Natural killer cell (primary cell): Measurements from ENCODE around the gene TRRAP. TPM values are rescaled to one million over a fixed set of nuclear protein-coding genes. Genes with fewer than 3 reads are reported as not detected.
A peak's percentile ranks its signal among the peaks of the same experiment; 100 is the strongest.

Experiments used
- ATAC-seq, 3 donors: fragments of 150-1000 bp in 2 of 3; fragments of 200-7000 bp in 1 of 3; cut with Tn5 transposase; 1 replicate in 1 of 3; 2 replicates in 2 of 3; pipeline ENCODE4 v1.10.0; 2021; ENCODE audit warnings: mild to moderate bottlenecking in 2 of 3, moderate library complexity in 2 of 3
- DNase-seq, 2 donors: peaks; one replicate each; pipeline versions ENCODE4 v3.0.0 to v3.0.0-alpha.2; 2013 to 2021; ENCODE audit warnings: mixed read lengths in 1 of 2
- H3K27ac ChIP-seq: one replicate; pipeline ENCODE4 v1.5.1; 2013; ENCODE audit warnings: mild to moderate bottlenecking, low read length
- H3K27me3 ChIP-seq: one replicate; pipeline ENCODE4 v1.6.1; 2013; ENCODE audit warnings: low read length; ENCODE audit not compliant: control insufficient read depth, insufficient read depth
- H3K36me3 ChIP-seq: one replicate; pipeline ENCODE4 v1.6.1; 2013; ENCODE audit warnings: low read length; ENCODE audit not compliant: control insufficient read depth, insufficient read depth
- H3K4me1 ChIP-seq: one replicate; pipeline ENCODE4 v1.6.1; 2013; ENCODE audit warnings: low read length; ENCODE audit not compliant: control insufficient read depth, insufficient read depth
- H3K4me3 ChIP-seq: one replicate; pipeline ENCODE4 v1.5.1; 2013; ENCODE audit warnings: low read length
- H3K9me3 ChIP-seq: one replicate; pipeline ENCODE4 v1.6.1; 2013; ENCODE audit warnings: low read length; ENCODE audit not compliant: control insufficient read depth, insufficient read depth
- H3K27ac Mint-ChIP-seq, 2 donors: one replicate each; pipeline ENCODE4 v1.8.0; 2022; ENCODE audit warnings: mild to moderate bottlenecking in 2 of 2, mixed read lengths in 2 of 2, moderate library complexity in 1 of 2
- H3K27me3 Mint-ChIP-seq, 2 donors: one replicate each; pipeline ENCODE4 v1.8.0; 2022; ENCODE audit warnings: low read depth in 2 of 2, mixed read lengths in 2 of 2
- H3K36me3 Mint-ChIP-seq: one replicate; pipeline ENCODE4 v1.8.0; 2022; ENCODE audit warnings: mixed read lengths
- H3K4me1 Mint-ChIP-seq, 2 donors: one replicate each; pipeline ENCODE4 v1.8.0; 2022; ENCODE audit warnings: mixed read lengths in 2 of 2
- H3K4me3 Mint-ChIP-seq: one replicate; pipeline ENCODE4 v1.8.0; 2022; ENCODE audit warnings: mild to moderate bottlenecking, moderate library complexity, mixed read lengths
- H3K9me3 Mint-ChIP-seq, 2 donors: one replicate each; pipeline ENCODE4 v1.8.0; 2022; ENCODE audit warnings: mixed read lengths in 2 of 2
- CTCF ChIP-seq: fragments of 200-600 bp; IDR thresholded peaks from one replicate; pipeline ENCODE4 v1.8.0; 2022; ENCODE audit warnings: antibody characterized with exemption
- WGBS: methylation state at CpG from one replicate; pipeline ENCODE4 v1.1.7; 2013; ENCODE audit warnings: missing lambda C conversion rate; ENCODE audit not compliant: insufficient coverage; 5-methylcytosine and 5-hydroxymethylcytosine counted together
- intact Hi-C: fragments of 100-400 bp; cut with micrococcal nuclease; formaldehyde crosslinking; loops from one replicate; pipeline ENCODE4 v1.14.2; 2022
- total RNA-seq, 4 donors: library from RNA; stranded (reverse); fragments of 120-200 nt in 1 of 4; gene quantifications; one replicate each; pipeline versions ENCODE4 v1.2.3 to v1.2.4, GENCODE V29; 2013 to 2022

TRRAP gene
- total RNA-seq, 3 donors from 2014 or later (not counting 1 experiment from before 2014, with no cell fraction given), result 45.4 to 62.9 (median 62.4) TPM

GRCh38 chr7:99029466-99030435 is 151.4 kb downstream of the TRRAP start:
- Mint-ChIP-seq H3K4me3 (no peak overlapping the region), H3K9me3 (no peaks in the 10 kb centered on the region), H3K4me1 (no peaks in the 10 kb centered on the region), H3K27me3 (no peaks in the 10 kb centered on the region), H3K27ac (peak overlapping the region in 1 of 2 donors; percentile 47), H3K36me3 (no peaks in the 10 kb centered on the region)
- ATAC-seq, result no peak
- H3K27me3 ChIP-seq, result no peaks in the 10 kb centered on the region
- H3K4me3 ChIP-seq, result no peak overlapping the region
- no peaks in the 10 kb centered on the region for H3K9me3 ChIP-seq
- intact Hi-C loops, result no loop called here
- no peak for DNase-seq
- 84% methylated on average over 9 of the region's 9 CpGs for WGBS
- peaks cover 51% of the 10 kb centered on the region for H3K36me3 ChIP-seq
- no peaks in the 10 kb centered on the region for H3K4me1 ChIP-seq
- TF ChIP-seq CTCF, result no peak
- no peak overlapping the region for H3K27ac ChIP-seq

DNA sequence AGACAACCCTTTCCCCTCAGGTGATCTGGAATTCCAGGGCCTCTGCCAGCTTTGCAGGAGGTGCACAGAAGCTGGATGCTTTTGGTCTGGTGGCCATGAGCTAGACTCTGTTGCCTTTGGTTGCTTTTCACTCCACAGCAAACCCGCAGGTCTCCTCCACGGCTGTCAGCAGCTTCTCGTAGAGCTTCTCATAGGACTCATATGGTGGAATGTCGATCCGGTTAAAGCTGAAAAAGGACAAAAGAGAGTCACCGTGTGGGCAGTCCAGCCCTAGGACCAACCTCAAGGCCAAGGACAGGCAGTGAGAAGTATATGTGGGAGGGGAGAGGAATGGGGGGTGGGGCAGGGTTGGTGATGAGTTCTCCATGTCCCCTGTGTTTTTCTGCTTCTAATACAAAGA is 152.1 kb downstream of the TRRAP start:
- H3K27me3 Mint-ChIP-seq, result no peaks in the 10 kb centered on the region

GRCh38 chr7:99030951-99031350 is 152.6 kb downstream of the TRRAP start:
- peak overlapping the region in 1 of 2 donors; percentile 47 for H3K27ac Mint-ChIP-seq
- H3K4me1 Mint-ChIP-seq, result no peaks in the 10 kb centered on the region
- no peaks in the 10 kb centered on the region for H3K9me3 Mint-ChIP-seq
- no peak overlapping the region for H3K4me3 Mint-ChIP-seq
- Histone ChIP-seq H3K4me3 (no peak overlapping the region), H3K27me3 (no peaks in the 10 kb centered on the region), H3K9me3 (no peaks in the 10 kb centered on the region), H3K4me1 (no peaks in the 10 kb centered on the region), H3K36me3 (peaks cover 63% of the 10 kb centered on the region), H3K27ac (no peak overlapping the region)
- WGBS, result 93% methylated on average over 5 of the region's 5 CpGs
- ATAC-seq (no peak), DNase-seq (no peak)
- no peaks in the 10 kb centered on the region for H3K36me3 Mint-ChIP-seq
- no peaks in the 10 kb centered on the region for H3K27me3 Mint-ChIP-seq
- intact Hi-C loops, result no loop called here
- TF ChIP-seq CTCF, result no peak

More for the DNA sequence above, 152.1 kb downstream of the TRRAP start:
- Mint-ChIP-seq H3K4me3 (no peak overlapping the region), H3K36me3 (no peaks in the 10 kb centered on the region), H3K4me1 (no peaks in the 10 kb centered on the region), H3K9me3 (no peaks in the 10 kb centered on the region), H3K27ac (peak overlapping the region in 1 of 2 donors; percentile 47)
- Histone ChIP-seq H3K27me3 (no peaks in the 10 kb centered on the region), H3K9me3 (no peaks in the 10 kb centered on the region), H3K27ac (no peak overlapping the region), H3K4me3 (no peak overlapping the region), H3K4me1 (no peaks in the 10 kb centered on the region), H3K36me3 (peaks cover 58% of the 10 kb centered on the region)
- TF ChIP-seq CTCF, result no peak
- no peak for ATAC-seq
- DNase-seq, result no peak
- intact Hi-C loops, result no loop called here
- WGBS, result 99% methylated on average over 6 of the region's 6 CpGs
